Urinary bladder (tissue), 4 donors: ENCODE data around the gene ZDHHC14. TPM values are rescaled to one million over a fixed set of nuclear protein-coding genes. Genes with fewer than 3 reads are reported as not detected.

Experiments used
- DNase-seq: peaks from one replicate; pipeline ENCODE4 v3.0.0-alpha.2; 2015; ENCODE audit errors: extremely low spot score
- H3K27ac ChIP-seq: one replicate; pipeline ENCODE4 v1.5.1; 2013; ENCODE audit warnings: low read depth, mild to moderate bottlenecking, moderate library complexity
- H3K36me3 ChIP-seq: one replicate; pipeline ENCODE4 v1.6.1; 2013; ENCODE audit warnings: mild to moderate bottlenecking, moderate library complexity; ENCODE audit not compliant: insufficient read depth
- H3K4me1 ChIP-seq: one replicate; pipeline ENCODE4 v1.6.1; 2013; ENCODE audit warnings: mild to moderate bottlenecking, moderate library complexity; ENCODE audit not compliant: insufficient read depth
- H3K4me3 ChIP-seq: one replicate; pipeline ENCODE4 v1.5.1; 2013; ENCODE audit warnings: low read depth, low read length
- WGBS: extraction: QIAGEN DNeasy Blood & Tissue Kit; methylation state at CpG from one replicate; pipeline ENCODE4 v1.1.7; 2013; 5-methylcytosine and 5-hydroxymethylcytosine counted together
- polyA plus RNA-seq: library from polyadenylated mRNA; stranded (reverse); fragments of 200-250 nt; gene quantifications from one replicate; pipeline ENCODE4 v1.2.3, GENCODE V29; 2013
- total RNA-seq: library from RNA; depleted of rRNA; stranded (reverse); fragments of >200 nt; gene quantifications from one replicate; pipeline ENCODE4 v1.2.3, GENCODE V29; 2014
- donor health status: healthy with polysubstance abuse.
- donor health status: healthy.

Gene ZDHHC14
- total and polyA plus RNA-seq, 2 donors = 9.6 to 10.2 TPM

- H3K36me3 ChIP-seq = peaks cover 1% of the 10 kb centered on the region
- DNase-seq = no peak
- H3K4me1 ChIP-seq = no peaks in the 10 kb centered on the region
- H3K4me3 ChIP-seq = no peak overlapping the region
- no peak overlapping the region for H3K27ac ChIP-seq
- 68% methylated on average over 6 of the region's 6 CpGs for WGBS
Measured at GRCh38 chr6:157449610-157450009, 68.6 kb downstream of the ZDHHC14 start.

- Histone ChIP-seq H3K4me3 (no peak overlapping the region), H3K27ac (no peak overlapping the region), H3K4me1 (no peaks in the 10 kb centered on the region), H3K36me3 (peaks cover 1% of the 10 kb centered on the region)
- 86% methylated on average over 10 of the region's 10 CpGs for WGBS
- DNase-seq = no peak
Measured at GRCh38 chr6:157450931-157451742, 70.1 kb downstream of the ZDHHC14 start.

- DNase-seq = no peak
- H3K4me3 ChIP-seq = no peak overlapping the region
- H3K27ac ChIP-seq = no peak overlapping the region
- peaks cover 1% of the 10 kb centered on the region for H3K4me1 ChIP-seq
- WGBS = 84% methylated on average over 2 of the region's 2 CpGs
- peaks cover 1% of the 10 kb centered on the region for H3K36me3 ChIP-seq
Measured at GRCh38 chr6:157452096-157452495, 71.1 kb downstream of the ZDHHC14 start.

GRCh38 chr6:157453131-157453530 is 72.1 kb downstream of the ZDHHC14 start:
- 87% methylated on average over 4 of the region's 4 CpGs for WGBS
- Histone ChIP-seq H3K4me1 (peaks cover 1% of the 10 kb centered on the region), H3K4me3 (no peak overlapping the region), H3K27ac (no peak overlapping the region), H3K36me3 (peaks cover 1% of the 10 kb centered on the region)
- no peak for DNase-seq

GRCh38 chr6:157453978-157454377 is 73.0 kb downstream of the ZDHHC14 start:
- DNase-seq = no peak
- H3K4me3 ChIP-seq = no peak overlapping the region
- H3K27ac ChIP-seq = no peak overlapping the region
- H3K4me1 ChIP-seq = peaks cover 1% of the 10 kb centered on the region
- peaks cover 1% of the 10 kb centered on the region for H3K36me3 ChIP-seq

GRCh38 chr6:157454762-157455714 is 74.0 kb downstream of the ZDHHC14 start:
- WGBS = 85% methylated on average over 14 of the region's 14 CpGs
- DNase-seq = no peak
- Histone ChIP-seq H3K27ac (no peak overlapping the region), H3K4me3 (no peak overlapping the region), H3K4me1 (peaks cover 1% of the 10 kb centered on the region), H3K36me3 (peaks cover 1% of the 10 kb centered on the region)

- DNase-seq = no peak
- H3K27ac ChIP-seq = no peak overlapping the region
- H3K4me1 ChIP-seq = peaks cover 1% of the 10 kb centered on the region
- H3K4me3 ChIP-seq = no peak overlapping the region
- H3K36me3 ChIP-seq = peaks cover 1% of the 10 kb centered on the region
- WGBS = 70% methylated on average over 25 of the region's 25 CpGs
Measured at GRCh38 chr6:157455731-157456523, 74.9 kb downstream of the ZDHHC14 start.

- DNase-seq = no peak
- WGBS = 79% methylated on average over 4 of the region's 4 CpGs
- H3K27ac ChIP-seq = no peak overlapping the region
- H3K36me3 ChIP-seq = peaks cover 1% of the 10 kb centered on the region
- H3K4me3 ChIP-seq = no peak overlapping the region
- H3K4me1 ChIP-seq = peaks cover 1% of the 10 kb centered on the region
Measured at GRCh38 chr6:157456524-157456829, 75.5 kb downstream of the ZDHHC14 start.

- H3K4me1 ChIP-seq = peaks cover 1% of the 10 kb centered on the region
- peaks cover 1% of the 10 kb centered on the region for H3K36me3 ChIP-seq
- no peak overlapping the region for H3K27ac ChIP-seq
- 74% methylated on average over 6 of the region's 6 CpGs for WGBS
- DNase-seq = no peak
- H3K4me3 ChIP-seq = no peak overlapping the region
Measured at GRCh38 chr6:157457787-157458186, 76.8 kb downstream of the ZDHHC14 start.

GRCh38 chr6:157459327-157459726 is 78.3 kb downstream of the ZDHHC14 start:
- peaks cover 1% of the 10 kb centered on the region for H3K4me1 ChIP-seq
- no peak overlapping the region for H3K4me3 ChIP-seq
- no peak for DNase-seq
- 86% methylated on average over 5 of the region's 5 CpGs for WGBS
- H3K27ac ChIP-seq = no peak overlapping the region
- H3K36me3 ChIP-seq = peaks cover 1% of the 10 kb centered on the region

- H3K27ac ChIP-seq = no peak overlapping the region
- 76% methylated on average over 9 of the region's 9 CpGs for WGBS
- no peak overlapping the region for H3K4me3 ChIP-seq
- DNase-seq = no peak
- peaks cover 1% of the 10 kb centered on the region for H3K4me1 ChIP-seq
- H3K36me3 ChIP-seq = no peaks in the 10 kb centered on the region
Measured at GRCh38 chr6:157460182-157460999, 79.4 kb downstream of the ZDHHC14 start.

- no peak overlapping the region for H3K27ac ChIP-seq
- H3K4me3 ChIP-seq = no peak overlapping the region
- DNase-seq = no peak
- WGBS = 66% methylated on average over 17 of the region's 17 CpGs
- H3K36me3 ChIP-seq = no peaks in the 10 kb centered on the region
- peaks cover 1% of the 10 kb centered on the region for H3K4me1 ChIP-seq
Measured at GRCh38 chr6:157461000-157461915, 80.3 kb downstream of the ZDHHC14 start.
